ENCODE measurements around the gene TMEM238. TPM values are rescaled to one million over a fixed set of nuclear protein-coding genes. Genes with fewer than 3 reads are reported as not detected.

The TMEM238 gene
- total and polyA plus RNA-seq, 8 donors: 0.75 to 504 (median 5.4) TPM; not detected in 3

DNA sequence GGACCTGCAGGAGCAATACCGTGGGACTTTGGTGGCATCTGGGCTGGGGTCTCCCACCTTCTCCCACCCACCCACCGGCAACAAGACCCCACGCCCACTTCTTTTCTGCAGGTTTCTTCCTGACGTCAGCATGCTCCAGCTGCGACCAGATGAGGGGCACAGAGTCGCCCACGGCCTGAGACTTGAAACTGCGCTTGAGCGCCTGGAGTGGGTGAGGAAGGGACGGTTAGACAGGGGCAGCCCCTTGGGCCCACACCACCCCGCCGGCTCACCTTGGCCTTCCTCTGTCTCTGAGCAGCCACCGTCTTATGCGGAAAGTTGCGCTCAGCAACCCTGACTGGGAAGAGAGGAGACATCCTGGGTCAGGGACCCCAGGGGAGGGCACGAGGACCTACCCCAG is 23.2 kb downstream of the TMEM238 start:
- no peaks in the 10 kb centered on the region for H3K4me1 ChIP-seq
- peaks cover 0 to 52% (median 7%) of the 10 kb centered on the region in 3 donors for H3K27me3 ChIP-seq
- H3K4me3 ChIP-seq: no peak overlapping the region
- WGBS, 5 donors: 88 to 93% (median 90%) methylated on average over 14 to 16 of the region's 16 CpGs
- DNase-seq: no peak
- H3K36me3 ChIP-seq: no peaks in the 10 kb centered on the region
- no peak overlapping the region for H3K27ac ChIP-seq
- no peaks in the 10 kb centered on the region for H3K9me3 ChIP-seq
- intact Hi-C loops (cut with DNase I; ENCODE audit: low total_unique reads): no loop called here
- TF ChIP-seq POLR2AphosphoS5 (IDR thresholded peaks at IDR 0.05) (no peak), EP300 (IDR thresholded peaks at IDR 0.05) (no peak), POLR2A (IDR thresholded peaks at IDR 0.05) (no peak)
- TF ChIP-seq, protein P1, sequence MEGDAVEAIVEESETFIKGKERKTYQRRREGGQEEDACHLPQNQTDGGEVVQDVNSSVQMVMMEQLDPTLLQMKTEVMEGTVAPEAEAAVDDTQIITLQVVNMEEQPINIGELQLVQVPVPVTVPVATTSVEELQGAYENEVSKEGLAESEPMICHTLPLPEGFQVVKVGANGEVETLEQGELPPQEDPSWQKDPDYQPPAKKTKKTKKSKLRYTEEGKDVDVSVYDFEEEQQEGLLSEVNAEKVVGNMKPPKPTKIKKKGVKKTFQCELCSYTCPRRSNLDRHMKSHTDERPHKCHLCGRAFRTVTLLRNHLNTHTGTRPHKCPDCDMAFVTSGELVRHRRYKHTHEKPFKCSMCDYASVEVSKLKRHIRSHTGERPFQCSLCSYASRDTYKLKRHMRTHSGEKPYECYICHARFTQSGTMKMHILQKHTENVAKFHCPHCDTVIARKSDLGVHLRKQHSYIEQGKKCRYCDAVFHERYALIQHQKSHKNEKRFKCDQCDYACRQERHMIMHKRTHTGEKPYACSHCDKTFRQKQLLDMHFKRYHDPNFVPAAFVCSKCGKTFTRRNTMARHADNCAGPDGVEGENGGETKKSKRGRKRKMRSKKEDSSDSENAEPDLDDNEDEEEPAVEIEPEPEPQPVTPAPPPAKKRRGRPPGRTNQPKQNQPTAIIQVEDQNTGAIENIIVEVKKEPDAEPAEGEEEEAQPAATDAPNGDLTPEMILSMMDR (IDR thresholded peaks at IDR 0.05): no peak

DNA sequence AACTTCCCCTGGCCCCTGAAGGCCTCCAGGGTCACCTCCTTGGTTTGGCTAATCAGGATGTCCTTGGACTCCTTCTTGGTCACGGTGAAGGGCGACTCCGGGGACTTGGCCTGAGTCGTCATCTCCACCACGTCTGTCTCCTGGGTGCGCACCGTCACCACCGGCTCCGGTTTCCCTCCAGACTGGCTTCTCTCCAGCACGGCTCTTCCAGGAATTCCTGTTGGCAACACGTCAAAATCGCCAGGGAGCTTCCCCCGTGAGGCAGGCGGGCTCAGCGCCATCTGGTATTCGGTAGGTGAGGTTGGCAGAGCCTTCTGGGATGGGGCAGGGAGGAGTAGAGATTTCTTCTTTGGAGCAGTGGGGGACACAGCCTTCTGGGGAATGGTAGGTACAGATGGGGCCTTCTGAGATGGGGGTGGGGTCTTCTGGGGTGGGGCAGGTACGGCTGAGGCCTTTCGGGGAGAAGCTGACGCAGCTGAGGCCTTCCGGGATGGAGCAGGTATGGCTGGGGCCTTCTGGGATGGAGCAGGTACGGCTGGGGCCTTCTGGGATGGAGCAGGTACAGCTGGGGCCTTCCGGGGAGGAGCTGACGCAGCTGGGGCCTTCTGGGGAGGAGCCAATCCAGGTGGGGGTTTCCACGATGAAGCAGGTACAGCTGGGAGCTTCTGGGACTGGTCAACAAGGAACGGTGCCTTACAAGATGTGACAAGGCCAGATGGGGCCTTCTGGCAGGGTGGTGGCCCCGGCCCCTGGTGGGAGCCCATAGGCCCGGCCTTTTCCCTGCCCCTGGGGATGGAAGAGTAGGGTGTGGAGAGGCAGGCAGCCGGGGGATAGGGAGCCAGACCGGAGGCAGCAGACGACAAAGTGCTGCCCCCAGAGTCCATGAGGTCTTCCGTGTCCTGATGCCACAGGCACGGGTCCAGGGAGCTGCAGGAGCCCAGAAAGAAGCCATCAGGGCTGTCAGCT is 24.9 kb downstream of the TMEM238 start:
- Histone ChIP-seq H3K27ac (no peak overlapping the region), H3K4me3 (no peak overlapping the region), H3K36me3 (no peaks in the 10 kb centered on the region), H3K4me1 (peaks cover 7 to 9% (median 8%) of the 10 kb centered on the region in 4 donors), H3K27me3 (peaks cover 5 to 56% (median 14%) of the 10 kb centered on the region in 3 donors), H3K9me3 (no peaks in the 10 kb centered on the region)
- 70 to 77% (median 72%) methylated on average over 29 to 32 of the region's 32 CpGs for WGBS, 5 donors
- intact Hi-C loops (cut with DNase I; ENCODE audit: low total_unique reads): no loop called here
- no peak for TF ChIP-seq POLR2A (IDR thresholded peaks at IDR 0.05)
- TF ChIP-seq EP300 (IDR thresholded peaks at IDR 0.05): no peak
- TF ChIP-seq POLR2AphosphoS5 (IDR thresholded peaks at IDR 0.05): no peak
- no peak for DNase-seq

DNA sequence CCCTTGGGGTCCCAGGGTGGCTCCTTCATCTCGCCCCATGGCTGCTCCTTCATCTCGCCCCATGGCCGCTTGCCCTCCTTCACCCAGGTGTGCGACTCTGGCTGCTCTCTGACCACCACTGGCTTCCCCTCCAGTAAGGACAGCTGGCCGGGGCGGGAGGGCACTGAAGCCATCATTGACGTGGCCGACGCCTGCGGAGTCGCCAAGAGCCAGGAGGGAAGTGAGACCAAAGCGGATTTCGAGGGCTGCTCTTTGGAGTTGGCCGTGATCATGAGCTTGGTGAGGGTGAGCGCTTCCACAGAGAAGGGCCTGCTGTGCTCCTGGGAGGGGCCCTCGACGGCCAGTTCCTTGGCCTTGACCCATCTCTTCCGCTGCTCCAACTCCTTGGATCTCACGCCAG is 25.6 kb downstream of the TMEM238 start:
- intact Hi-C loops (cut with DNase I; ENCODE audit: low total_unique reads): no loop called here
- Histone ChIP-seq H3K27me3 (peaks cover 12 to 63% (median 22%) of the 10 kb centered on the region in 3 donors), H3K9me3 (no peaks in the 10 kb centered on the region), H3K4me1 (peaks cover 14 to 16% (median 15%) of the 10 kb centered on the region in 4 donors), H3K4me3 (no peak overlapping the region), H3K36me3 (no peaks in the 10 kb centered on the region), H3K27ac (no peak overlapping the region)
- TF ChIP-seq POLR2A (IDR thresholded peaks at IDR 0.05) (no peak), EP300 (IDR thresholded peaks at IDR 0.05) (no peak), POLR2AphosphoS5 (IDR thresholded peaks at IDR 0.05) (no peak)
- TF ChIP-seq, protein P1 (IDR thresholded peaks at IDR 0.05): no peak
- WGBS, 5 donors: 87 to 91% (median 90%) methylated on average over 13 to 19 of the region's 19 CpGs
- DNase-seq: no peak

GRCh38 chr19:55355213-55355821 is 28.8 kb downstream of the TMEM238 start:
- Histone ChIP-seq H3K27me3 (peaks cover 27 to 73% (median 42%) of the 10 kb centered on the region in 3 donors), H3K27ac (no peak overlapping the region), H3K4me3 (no peak overlapping the region), H3K9me3 (no peaks in the 10 kb centered on the region), H3K36me3 (no peaks in the 10 kb centered on the region), H3K4me1 (peaks cover 18 to 24% (median 22%) of the 10 kb centered on the region in 4 donors)
- TF ChIP-seq EP300 (IDR thresholded peaks at IDR 0.05): no peak
- TF ChIP-seq POLR2AphosphoS5 (IDR thresholded peaks at IDR 0.05): no peak
- TF ChIP-seq, protein P1 (IDR thresholded peaks at IDR 0.05): no peak
- DNase-seq: peak in 1 of 2 donors; percentile 60
- 23 to 31% (median 27%) methylated on average over 12 to 13 of the region's 13 CpGs for WGBS, 5 donors
- intact Hi-C loops (cut with DNase I; ENCODE audit: low total_unique reads): no loop called here
